Peyer's patch (tissue), 4 donors: ENCODE results near the gene STK32A.

Source experiments
- CTCF ChIP-seq, 6 experiments: fragments of 450-650 bp in 4 of 6; fragments of 200-600 bp in 2 of 6; sonication (generic) in 1 of 6; IDR thresholded peaks; one replicate each; pipeline ENCODE4 v1.5.1; 2017 to 2019; ENCODE audit warnings: antibody characterized with exemption in 6 of 6, mild to moderate bottlenecking in 3 of 6, moderate library complexity in 1 of 6
- POLR2A ChIP-seq, 2 donors: fragments of 450-650 bp; IDR thresholded peaks; one replicate each; pipeline ENCODE4 v1.5.1; 2017; ENCODE audit warnings: antibody characterized with exemption in 2 of 2, mild to moderate bottlenecking in 2 of 2, moderate library complexity in 2 of 2

- TF ChIP-seq CTCF (IDR thresholded peaks at IDR 0.05), result no peak
- no peak for TF ChIP-seq POLR2A (IDR thresholded peaks at IDR 0.05)
Measured at GRCh38 chr5:147413266-147413665, 178.4 kb downstream of the STK32A start.
